GM20000 (cell line): Measurements from ENCODE around the gene NHERF2.

Source experiments
- DNase-seq: peaks from one replicate; pipeline ENCODE4 v3.0.0; 2012; ENCODE audit warnings: low spot score
- TF ChIP-seq, protein P1 (sequence below): IDR thresholded peaks from 2 replicates; pipeline ENCODE4 v1.5.1; 2012; ENCODE audit warnings: mild to moderate bottlenecking, control low read depth; ENCODE audit errors: extremely low read depth, missing control alignments

NHERF2 gene

GRCh38 chr16:2042171-2042985 lies 15.7 kb downstream of the NHERF2 start:
- DNase-seq, result no peak
- TF ChIP-seq, protein P1, sequence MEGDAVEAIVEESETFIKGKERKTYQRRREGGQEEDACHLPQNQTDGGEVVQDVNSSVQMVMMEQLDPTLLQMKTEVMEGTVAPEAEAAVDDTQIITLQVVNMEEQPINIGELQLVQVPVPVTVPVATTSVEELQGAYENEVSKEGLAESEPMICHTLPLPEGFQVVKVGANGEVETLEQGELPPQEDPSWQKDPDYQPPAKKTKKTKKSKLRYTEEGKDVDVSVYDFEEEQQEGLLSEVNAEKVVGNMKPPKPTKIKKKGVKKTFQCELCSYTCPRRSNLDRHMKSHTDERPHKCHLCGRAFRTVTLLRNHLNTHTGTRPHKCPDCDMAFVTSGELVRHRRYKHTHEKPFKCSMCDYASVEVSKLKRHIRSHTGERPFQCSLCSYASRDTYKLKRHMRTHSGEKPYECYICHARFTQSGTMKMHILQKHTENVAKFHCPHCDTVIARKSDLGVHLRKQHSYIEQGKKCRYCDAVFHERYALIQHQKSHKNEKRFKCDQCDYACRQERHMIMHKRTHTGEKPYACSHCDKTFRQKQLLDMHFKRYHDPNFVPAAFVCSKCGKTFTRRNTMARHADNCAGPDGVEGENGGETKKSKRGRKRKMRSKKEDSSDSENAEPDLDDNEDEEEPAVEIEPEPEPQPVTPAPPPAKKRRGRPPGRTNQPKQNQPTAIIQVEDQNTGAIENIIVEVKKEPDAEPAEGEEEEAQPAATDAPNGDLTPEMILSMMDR, result no peak

- DNase-seq, result no peak
Measured at GRCh38 chr16:2042986-2043666, 16.4 kb downstream of the NHERF2 start.

DNA sequence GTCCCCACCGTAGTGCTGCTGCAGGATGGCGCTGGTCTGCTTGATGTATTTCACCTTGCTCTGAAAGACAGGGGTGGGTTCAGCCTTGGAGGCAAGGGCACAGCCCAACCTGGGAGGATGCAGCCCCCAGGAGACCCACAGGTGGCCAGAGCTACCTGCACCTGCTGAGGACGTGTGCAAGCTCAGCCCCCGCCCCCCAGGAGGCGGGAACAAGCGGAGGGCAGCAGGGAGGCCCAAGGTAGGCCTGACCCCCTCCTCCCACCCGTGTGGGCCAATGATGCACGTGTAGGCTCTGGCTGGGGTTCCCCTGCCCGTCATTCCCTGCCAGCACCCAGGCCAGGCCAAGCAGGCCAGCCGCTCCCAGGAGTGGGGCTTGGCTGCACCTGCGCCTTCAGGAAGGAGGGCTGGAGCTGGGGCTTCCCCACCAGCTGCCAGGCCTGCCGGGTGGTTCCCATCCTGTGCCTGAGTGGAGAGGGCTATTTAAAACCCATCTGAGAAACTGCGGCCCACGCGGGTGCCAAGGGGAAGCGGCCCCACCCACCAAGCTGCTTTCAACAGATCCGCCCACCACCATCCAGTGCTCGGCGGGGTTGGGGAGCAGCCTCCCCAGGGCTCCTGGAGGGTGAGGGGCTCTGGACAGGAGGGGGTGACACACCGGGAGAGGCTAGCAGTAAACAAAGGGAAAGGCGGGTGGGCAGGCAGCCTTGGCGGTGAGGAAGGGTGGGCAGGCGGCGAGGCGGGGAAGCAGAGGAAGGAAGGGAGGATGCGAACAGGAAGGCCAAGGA lies 17.2 kb downstream of the NHERF2 start:
- TF ChIP-seq, protein P1, result no peak
- DNase-seq, result no peak

More at GRCh38 chr16:2042986-2043666, 16.4 kb downstream of the NHERF2 start:
- TF ChIP-seq, protein P1, result no peak

DNA sequence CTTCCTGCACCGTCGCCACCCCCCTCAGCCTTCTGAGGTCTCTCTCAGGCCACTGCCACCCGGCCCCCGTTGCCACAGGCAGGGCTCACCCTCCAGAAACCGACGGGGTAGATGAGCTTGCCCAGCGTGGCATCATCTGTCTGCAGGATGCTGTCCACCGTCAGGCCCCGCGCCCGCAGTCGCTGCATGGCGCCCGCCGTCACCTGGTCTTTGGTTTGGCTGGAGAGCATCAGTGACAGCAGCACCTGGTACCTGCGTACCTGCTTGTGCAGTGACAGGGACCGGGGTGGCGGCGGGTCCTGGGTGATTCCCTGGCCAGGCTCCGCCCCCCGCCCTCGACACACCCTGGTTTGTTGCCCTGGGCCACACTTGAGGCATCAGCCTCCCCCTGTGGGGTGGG lies 17.8 kb downstream of the NHERF2 start:
- TF ChIP-seq, protein P1, result no peak
- DNase-seq, result no peak

DNA sequence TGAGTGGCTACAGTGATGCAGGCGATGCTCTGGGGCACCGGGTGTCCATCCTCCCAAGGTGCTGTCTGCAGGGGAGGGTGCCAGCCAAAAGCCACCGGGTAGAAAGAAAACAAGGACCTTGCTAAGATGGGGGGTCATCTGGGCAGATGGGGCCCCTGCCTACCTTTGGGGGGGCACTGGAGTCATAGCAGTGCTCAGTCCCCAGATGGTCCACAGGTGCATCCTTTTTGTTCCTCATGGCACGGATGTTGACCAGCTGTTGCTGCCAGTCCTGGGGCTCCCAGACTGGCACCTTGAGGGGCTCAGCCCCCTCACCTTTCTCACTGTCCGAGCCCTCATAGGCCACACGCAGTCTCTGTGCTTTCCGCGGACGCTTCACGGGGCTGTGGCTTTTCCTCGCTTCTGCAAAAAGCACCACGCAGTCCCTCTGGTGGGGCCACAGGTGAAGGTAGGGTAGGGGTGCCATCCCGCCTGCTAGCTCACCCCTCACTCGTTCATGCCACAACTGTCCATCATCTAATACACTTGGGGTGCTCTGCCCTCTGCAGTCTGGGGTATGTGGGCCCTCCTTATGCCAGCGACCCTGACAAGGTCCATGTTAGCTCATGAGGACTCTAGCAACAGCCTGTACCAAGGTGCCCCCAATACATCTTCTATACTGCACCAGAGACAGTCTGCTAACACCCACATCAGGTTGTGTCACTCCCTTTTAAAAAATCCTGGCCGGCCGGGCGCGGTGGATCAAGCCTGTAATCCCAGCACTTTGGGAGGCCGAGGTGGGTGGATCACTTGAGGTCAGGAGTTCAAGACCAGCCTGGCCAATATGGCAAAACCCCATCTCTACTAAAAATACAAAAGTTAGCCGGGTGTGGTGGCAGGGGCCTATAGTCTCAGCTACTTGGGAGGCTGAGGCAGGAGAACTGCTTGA lies 19.5 kb downstream of the NHERF2 start:
- TF ChIP-seq, protein P1, result no peak
- DNase-seq, result no peak

DNA sequence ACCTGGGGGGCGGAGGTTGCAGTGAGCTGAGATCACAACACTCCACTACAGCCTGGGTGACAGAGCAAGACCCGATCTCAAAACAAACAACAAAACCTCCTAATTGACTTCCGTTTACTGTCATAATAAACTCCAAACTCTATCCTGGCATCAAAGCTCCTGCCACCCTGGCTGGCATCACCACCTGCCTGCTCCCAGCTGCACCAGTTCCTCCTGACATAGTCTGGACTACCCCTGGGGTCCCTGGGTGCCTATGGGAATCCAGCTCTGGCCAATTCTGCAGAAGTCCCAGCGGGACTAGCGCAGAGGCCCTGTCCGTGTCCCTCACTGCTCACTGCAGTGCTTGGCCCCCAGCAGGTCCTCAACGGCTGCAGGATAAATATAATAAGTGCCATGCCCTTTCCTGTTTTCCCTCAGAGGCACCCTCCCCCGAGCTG lies 20.2 kb downstream of the NHERF2 start:
- TF ChIP-seq, protein P1, result no peak
- DNase-seq, result no peak
